Ecto neural progenitor cell (in vitro differentiated cells): ENCODE results near the gene GPANK1.

Source experiments
- DNase-seq: peaks from one replicate; pipeline ENCODE4 v3.0.0-alpha.2; 2018; ENCODE audit warnings: low spot score

GPANK1 gene

GRCh38 chr6:31639449-31639861 lies 25.3 kb downstream of the GPANK1 start:
- no peak for DNase-seq

- no peak for DNase-seq
Observed at GRCh38 chr6:31639043-31639442, 25.8 kb downstream of the GPANK1 start.

GRCh38 chr6:31636698-31637596 lies 27.9 kb downstream of the GPANK1 start:
- DNase-seq: no peak

- no peak for DNase-seq
Observed at GRCh38 chr6:31634969-31635575, 29.7 kb downstream of the GPANK1 start.

GRCh38 chr6:31634131-31634530 lies 30.7 kb downstream of the GPANK1 start:
- no peak for DNase-seq

- DNase-seq: no peak
Observed at GRCh38 chr6:31633447-31633846, 31.4 kb downstream of the GPANK1 start.

GRCh38 chr6:31632279-31632946 lies 32.4 kb downstream of the GPANK1 start:
- DNase-seq: no peak

- no peak for DNase-seq
Observed at GRCh38 chr6:31631681-31632278, 33.0 kb downstream of the GPANK1 start.

GRCh38 chr6:31631209-31631608 lies 33.6 kb downstream of the GPANK1 start:
- no peak for DNase-seq

GRCh38 chr6:31630177-31630934 lies 34.4 kb downstream of the GPANK1 start:
- DNase-seq: no peak

GRCh38 chr6:31629014-31629413 lies 35.8 kb downstream of the GPANK1 start:
- DNase-seq: no peak

- DNase-seq: no peak
Observed at GRCh38 chr6:31627690-31628287, 37.0 kb downstream of the GPANK1 start.

- no peak for DNase-seq
Observed at GRCh38 chr6:31626952-31627351, 37.8 kb downstream of the GPANK1 start.

GRCh38 chr6:31624070-31624469 lies 40.7 kb downstream of the GPANK1 start:
- no peak for DNase-seq

- no peak for DNase-seq
Observed at GRCh38 chr6:31622684-31623091, 42.1 kb downstream of the GPANK1 start.

GRCh38 chr6:31621991-31622390 lies 42.8 kb downstream of the GPANK1 start:
- no peak for DNase-seq

- no peak for DNase-seq
Observed at GRCh38 chr6:31621320-31621939, 43.4 kb downstream of the GPANK1 start.

GRCh38 chr6:31620586-31621319 lies 44.0 kb downstream of the GPANK1 start, which contains the start of gene PRRC2A:
PRRC2A (plus strand) TSS chr6:31620715; CDS start chr6:31622790, 2,075 bp downstream.
- peak; percentile 97 for DNase-seq

GRCh38 chr6:31619805-31620585 lies 44.8 kb downstream of the GPANK1 start:
- peak; percentile 95 for DNase-seq
